ENCODE results near the gene PANX2.
"Not testable (repeated sequence)": the region's sequence is repeated elsewhere in the genome, so short reads cannot be mapped to it uniquely, and the experiment has no call there.

PANX2 gene

GRCh38 chr22:50202130-50202666, 31.7 kb downstream of the PANX2 start:
- DNase-seq (ENCODE audit: low spot score): no peak
- TF ChIP-seq CTCF (IDR thresholded peaks at IDR 0.05; ENCODE audit: extremely low read depth, missing control alignments): no peak

- no peak for DNase-seq (ENCODE audit: low spot score)
- no peak for TF ChIP-seq CTCF (IDR thresholded peaks at IDR 0.05; ENCODE audit: extremely low read depth, missing control alignments)
These were observed 32.8 kb downstream of the PANX2 start for GRCh38 chr22:50203288-50203687.

- no peak for DNase-seq (ENCODE audit: low spot score)
- TF ChIP-seq CTCF (IDR thresholded peaks at IDR 0.05; ENCODE audit: extremely low read depth, missing control alignments): no peak
These were observed 34.0 kb downstream of the PANX2 start for GRCh38 chr22:50204571-50204970.

GRCh38 chr22:50204998-50205397, 34.5 kb downstream of the PANX2 start:
- not testable (repeated sequence) for DNase-seq (ENCODE audit: low spot score)

- no peak for TF ChIP-seq CTCF (IDR thresholded peaks at IDR 0.05; ENCODE audit: extremely low read depth, missing control alignments)
These were observed 35.4 kb downstream of the PANX2 start for GRCh38 chr22:50205781-50206569.

GRCh38 chr22:50206599-50206998, 36.1 kb downstream of the PANX2 start:
- no peak for DNase-seq (ENCODE audit: low spot score)
- no peak for TF ChIP-seq CTCF (IDR thresholded peaks at IDR 0.05; ENCODE audit: extremely low read depth, missing control alignments)

More at GRCh38 chr22:50205781-50206569, 35.4 kb downstream of the PANX2 start:
- no peak for DNase-seq (ENCODE audit: low spot score)

GRCh38 chr22:50207383-50208140, 37.0 kb downstream of the PANX2 start:
- TF ChIP-seq CTCF (IDR thresholded peaks at IDR 0.05; ENCODE audit: extremely low read depth, missing control alignments): no peak
- no peak for DNase-seq (ENCODE audit: low spot score)
